K562 (cell line): ENCODE measurements around the gene RBFOX2. TPM values are rescaled to one million over a fixed set of nuclear protein-coding genes. Genes with fewer than 3 reads are reported as not detected.

Source experiments
- FOXA1 ChIP-seq: fragments of 450-650 bp; IDR thresholded peaks from 2 replicates; pipeline ENCODE4 v1.6.1; 2016; ENCODE audit warnings: mild to moderate bottlenecking, borderline replicate concordance
- IRF2 ChIP-seq: sonication (generic); formaldehyde crosslinking; IDR thresholded peaks from 2 replicates; pipeline ENCODE4 v1.8.1; 2022; ENCODE audit warnings: mild to moderate bottlenecking, missing genetic modification reagents
- NBN ChIP-seq: fragments of 450-650 bp; IDR thresholded peaks from 2 replicates; pipeline ENCODE4 v1.6.1; 2016; ENCODE audit warnings: low read depth, mild to moderate bottlenecking
- NFE2 ChIP-seq: IDR thresholded peaks from 2 replicates; pipeline ENCODE4 v1.6.1; 2014; ENCODE audit warnings: antibody characterized with exemption, low read depth
- TAF15 ChIP-seq: fragments of 200-400 bp; formaldehyde crosslinking; IDR thresholded peaks from 2 replicates; pipeline ENCODE4 v1.6.1; 2017; ENCODE audit warnings: mild to moderate bottlenecking, low read depth, low read length, moderate library complexity
- ZNF668 ChIP-seq: fragments of 250-450 bp; sonication (Bioruptor Pico); IDR thresholded peaks from 2 replicates; pipeline ENCODE4 v1.8.0; 2022; ENCODE audit warnings: mild to moderate bottlenecking, inconsistent platforms
- ZNF707 ChIP-seq: fragments of 250-450 bp; sonication (Bioruptor Pico); conservative IDR thresholded peaks from 2 replicates; pipeline ENCODE4 v1.8.0; 2022; ENCODE audit warnings: inconsistent platforms, mild to moderate bottlenecking, moderate library complexity
- polyA plus RNA-seq, 8 experiments: library from polyadenylated mRNA; depleted of rRNA in 4 of 8; stranded (reverse) in 5 of 8; unstranded in 3 of 8; fragments of >200 nt; fragmentation: Nextera tagmentation in 2 of 8; fragmentation: Illumina TruSeq in 1 of 8; extraction: Ambion mirVana in 2 of 8; extraction: Trizol in 1 of 8; gene quantifications; 2 replicates each; pipeline versions ENCODE4 v1.2.1 to v1.2.3, GENCODE V29; 2011 to 2014; ENCODE audit warnings: inconsistent platforms in 1 of 8, missing spikeins in 1 of 8
- total RNA-seq, 7 experiments: library from RNA; depleted of rRNA in 6 of 7; stranded (reverse); fragments of >200 nt in 6 of 7; fragmentation: Illumina TruSeq in 2 of 7; extraction: Trizol in 2 of 7; gene quantifications; 2 replicates each; pipeline versions ENCODE4 v1.2.1 to v1.2.3, GENCODE V29; 2011 to 2021; ENCODE audit warnings: low replicate concordance in 1 of 7
- TF ChIP-seq, protein P1 (sequence below): fragments of 450-650 bp; IDR thresholded peaks from 2 replicates; pipeline ENCODE4 v1.6.1; 2016; ENCODE audit warnings: mild to moderate bottlenecking
- TF ChIP-seq, protein P2 (sequence below): fragments of 250-450 bp; sonication (Bioruptor Pico); IDR thresholded peaks from 2 replicates; pipeline ENCODE4 v1.4.0; 2020; ENCODE audit warnings: mild to moderate bottlenecking

RBFOX2 gene
- total and polyA plus RNA-seq, 9 of the 15 experiments (the other 6 are each of a cell fraction or from before 2014, with no cell fraction given): 5.8 to 24.8 (median 14.2) TPM

DNA sequence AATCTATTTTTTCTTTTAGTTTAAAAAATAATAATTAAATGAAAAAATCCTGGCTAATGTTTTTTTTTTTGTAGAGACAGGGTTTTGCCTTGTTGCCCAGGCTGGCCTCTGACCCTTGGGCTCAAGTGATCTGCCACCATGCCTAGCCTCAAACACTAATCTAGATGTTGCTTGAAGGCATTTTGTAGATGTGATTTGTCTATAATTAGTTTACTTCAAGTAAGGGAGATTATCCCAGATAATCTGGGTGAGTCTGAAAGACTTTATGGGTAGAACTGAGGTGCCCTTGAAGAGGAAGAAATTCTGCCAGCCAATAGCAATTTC is 38.6 kb upstream of the RBFOX2 start (continued):
- TF ChIP-seq ZNF668 (CRISPR knock-in tag): no peak
- no peak for TF ChIP-seq FOXA1
- TF ChIP-seq NFE2: no peak
- no peak for TF ChIP-seq ZNF707 (CRISPR knock-in tag)
- TF ChIP-seq, protein P1, sequence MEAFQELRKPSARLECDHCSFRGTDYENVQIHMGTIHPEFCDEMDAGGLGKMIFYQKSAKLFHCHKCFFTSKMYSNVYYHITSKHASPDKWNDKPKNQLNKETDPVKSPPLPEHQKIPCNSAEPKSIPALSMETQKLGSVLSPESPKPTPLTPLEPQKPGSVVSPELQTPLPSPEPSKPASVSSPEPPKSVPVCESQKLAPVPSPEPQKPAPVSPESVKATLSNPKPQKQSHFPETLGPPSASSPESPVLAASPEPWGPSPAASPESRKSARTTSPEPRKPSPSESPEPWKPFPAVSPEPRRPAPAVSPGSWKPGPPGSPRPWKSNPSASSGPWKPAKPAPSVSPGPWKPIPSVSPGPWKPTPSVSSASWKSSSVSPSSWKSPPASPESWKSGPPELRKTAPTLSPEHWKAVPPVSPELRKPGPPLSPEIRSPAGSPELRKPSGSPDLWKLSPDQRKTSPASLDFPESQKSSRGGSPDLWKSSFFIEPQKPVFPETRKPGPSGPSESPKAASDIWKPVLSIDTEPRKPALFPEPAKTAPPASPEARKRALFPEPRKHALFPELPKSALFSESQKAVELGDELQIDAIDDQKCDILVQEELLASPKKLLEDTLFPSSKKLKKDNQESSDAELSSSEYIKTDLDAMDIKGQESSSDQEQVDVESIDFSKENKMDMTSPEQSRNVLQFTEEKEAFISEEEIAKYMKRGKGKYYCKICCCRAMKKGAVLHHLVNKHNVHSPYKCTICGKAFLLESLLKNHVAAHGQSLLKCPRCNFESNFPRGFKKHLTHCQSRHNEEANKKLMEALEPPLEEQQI: no peak
- TF ChIP-seq, protein P2, sequence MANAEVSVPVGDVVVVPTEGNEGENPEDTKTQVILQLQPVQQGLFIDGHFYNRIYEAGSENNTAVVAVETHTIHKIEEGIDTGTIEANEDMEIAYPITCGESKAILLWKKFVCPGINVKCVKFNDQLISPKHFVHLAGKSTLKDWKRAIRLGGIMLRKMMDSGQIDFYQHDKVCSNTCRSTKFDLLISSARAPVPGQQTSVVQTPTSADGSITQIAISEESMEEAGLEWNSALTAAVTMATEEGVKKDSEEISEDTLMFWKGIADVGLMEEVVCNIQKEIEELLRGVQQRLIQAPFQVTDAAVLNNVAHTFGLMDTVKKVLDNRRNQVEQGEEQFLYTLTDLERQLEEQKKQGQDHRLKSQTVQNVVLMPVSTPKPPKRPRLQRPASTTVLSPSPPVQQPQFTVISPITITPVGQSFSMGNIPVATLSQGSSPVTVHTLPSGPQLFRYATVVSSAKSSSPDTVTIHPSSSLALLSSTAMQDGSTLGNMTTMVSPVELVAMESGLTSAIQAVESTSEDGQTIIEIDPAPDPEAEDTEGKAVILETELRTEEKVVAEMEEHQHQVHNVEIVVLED (CRISPR knock-in tag): no peak
- TF ChIP-seq IRF2 (CRISPR knock-in tag): no peak
- no peak for TF ChIP-seq TAF15
- no peak for TF ChIP-seq NBN
